NCI-H128 (cell line): ENCODE results near the gene PVALEF.

Experiments
- DNase-seq: peaks from one replicate; lab custom pipeline; 2025; ENCODE audit not compliant: unreplicated experiment; lab: John Stamatoyannopoulos, UW

Gene PVALEF

GRCh38 chr17:81180836-81181810, 15.8 kb downstream of the PVALEF start:
- no peak for DNase-seq

- no peak for DNase-seq
These were observed 16.5 kb downstream of the PVALEF start for GRCh38 chr17:81181811-81182185.

- DNase-seq = no peak
These were observed 17.3 kb downstream of the PVALEF start for GRCh38 chr17:81182596-81182995.

GRCh38 chr17:81183316-81183715, 18.0 kb downstream of the PVALEF start:
- no peak for DNase-seq

GRCh38 chr17:81183807-81184206, 18.5 kb downstream of the PVALEF start:
- no peak for DNase-seq

GRCh38 chr17:81184555-81184954, 19.2 kb downstream of the PVALEF start:
- DNase-seq = no peak

- DNase-seq = no peak
These were observed 20.9 kb downstream of the PVALEF start for GRCh38 chr17:81186203-81186602.

GRCh38 chr17:81187120-81187519, 21.8 kb downstream of the PVALEF start:
- no peak for DNase-seq

GRCh38 chr17:81187586-81188490, 22.5 kb downstream of the PVALEF start:
- DNase-seq = no peak

GRCh38 chr17:81188491-81188840, 23.2 kb downstream of the PVALEF start:
- no peak for DNase-seq

- DNase-seq = no peak
These were observed 23.7 kb downstream of the PVALEF start for GRCh38 chr17:81189016-81189415.

- DNase-seq = no peak
These were observed 24.6 kb downstream of the PVALEF start for GRCh38 chr17:81189670-81190530.

GRCh38 chr17:81190591-81190990, 25.3 kb downstream of the PVALEF start:
- DNase-seq = no peak

GRCh38 chr17:81191116-81191515, 25.8 kb downstream of the PVALEF start:
- DNase-seq = no peak

- DNase-seq = no peak
These were observed 26.3 kb downstream of the PVALEF start for GRCh38 chr17:81191646-81192045.

- no peak for DNase-seq
These were observed 27.2 kb downstream of the PVALEF start for GRCh38 chr17:81192386-81193050.

- no peak for DNase-seq
These were observed 27.7 kb downstream of the PVALEF start for GRCh38 chr17:81193051-81193410.

GRCh38 chr17:81193470-81194224, 28.3 kb downstream of the PVALEF start:
- no peak for DNase-seq

- no peak for DNase-seq
These were observed 29.0 kb downstream of the PVALEF start for GRCh38 chr17:81194225-81194760.
